SK-N-SH (cell line): ENCODE data around the gene SLC35B4. TPM values are rescaled to one million over a fixed set of nuclear protein-coding genes. Genes with fewer than 3 reads are reported as not detected.

Source experiments
- CTCF ChIA-PET: fragments of 300-600, 350-600 bp; formaldehyde crosslinking; extraction: SDS; loops from one replicate; lab custom pipeline; 2021; lab: Yijun Ruan, JAX
- POLR2A ChIA-PET: fragments of 350-600 bp; sonication (Branson Sonifier 250); formaldehyde crosslinking; extraction: SDS; loops from one replicate; lab custom pipeline; 2020; ENCODE audit warnings: antibody characterized with exemption, inconsistent platforms; lab: Yijun Ruan, JAX
- DNase-seq: peaks from one replicate; pipeline ENCODE4 v3.0.0; 2012
- H2AFZ ChIP-seq: fragments of 200-600 bp; sonication (generic); 2 replicates; pipeline ENCODE4 v1.8.1; 2016; ENCODE audit warnings: antibody characterized with exemption, mild to moderate bottlenecking, low read depth
- H3F3A ChIP-seq: fragments of 200-600 bp; sonication (generic); replicated peaks from 2 replicates; pipeline ENCODE3; 2016; ENCODE audit warnings: antibody characterized with exemption, mild to moderate bottlenecking; ENCODE audit not compliant: insufficient read depth
- H3K27ac ChIP-seq, 2 experiments: fragments of 200-500 bp in 1 of 2; fragments of 200-600 bp in 1 of 2; sonication (Bioruptor generic) in 1 of 2; sonication (generic), shearing (Covaris generic) in 1 of 2; 2 replicates each; pipeline versions ENCODE4 v1.5.1 to v1.6.1; 2014 to 2016; ENCODE audit warnings: low read depth in 2 of 2, inconsistent platforms in 1 of 2, low read length in 1 of 2, mild to moderate bottlenecking in 1 of 2, mixed read lengths in 1 of 2
- H3K27me3 ChIP-seq: fragments of 200-600 bp; sonication (generic), shearing (Covaris generic); 2 replicates; pipeline ENCODE4 v1.6.1; 2016; ENCODE audit warnings: mixed run types; ENCODE audit not compliant: insufficient read depth
- H3K36me3 ChIP-seq, 2 experiments: fragments of 200-500 bp in 1 of 2; fragments of 200-600 bp in 1 of 2; sonication (Bioruptor generic) in 1 of 2; sonication (generic) in 1 of 2; replicated peaks in 1 of 2; 2 replicates each; pipeline versions ENCODE3 to v1.5.1; 2014 to 2016; ENCODE audit warnings: low read length in 1 of 2, mild to moderate bottlenecking in 1 of 2; ENCODE audit not compliant: insufficient read depth in 2 of 2, control insufficient read depth in 1 of 2
- H3K4me1 ChIP-seq, 2 experiments: fragments of 200-500 bp in 1 of 2; fragments of 200-600 bp in 1 of 2; sonication (Bioruptor generic) in 1 of 2; sonication (generic), shearing (Covaris generic) in 1 of 2; 2 replicates each; pipeline versions ENCODE4 v1.5.1 to v1.6.1; 2014 to 2016; ENCODE audit warnings: low read depth in 1 of 2, low read length in 1 of 2, mixed run types in 1 of 2; ENCODE audit not compliant: insufficient read depth in 2 of 2, control insufficient read depth in 1 of 2
- H3K4me2 ChIP-seq: fragments of 200-600 bp; sonication (generic), shearing (Covaris generic); 2 replicates; pipeline ENCODE4 v1.6.1; 2017; ENCODE audit warnings: mixed run types
- H3K4me3 ChIP-seq, 2 experiments: fragments of 200-500 bp in 1 of 2; fragments of 200-600 bp in 1 of 2; sonication (Bioruptor generic) in 1 of 2; sonication (generic), shearing (Covaris generic) in 1 of 2; 2 replicates each; pipeline versions ENCODE4 v1.5.1 to v1.8.1; 2014 to 2016; ENCODE audit warnings: low read depth in 2 of 2, inconsistent platforms in 1 of 2, low read length in 1 of 2, mild to moderate bottlenecking in 1 of 2, mixed read lengths in 1 of 2, moderate library complexity in 1 of 2
- H3K79me2 ChIP-seq: fragments of 200-600 bp; sonication (generic); 2 replicates; pipeline ENCODE4 v1.8.1; 2017; ENCODE audit warnings: mild to moderate bottlenecking; ENCODE audit not compliant: insufficient read depth
- H3K9ac ChIP-seq: fragments of 200-600 bp; sonication (generic); 2 replicates; pipeline ENCODE4 v1.6.1; 2017; ENCODE audit warnings: mixed run types
- H3K9me2 ChIP-seq: fragments of 200-600 bp; sonication (generic); 2 replicates; pipeline ENCODE4 v1.6.1; 2017; ENCODE audit warnings: mixed run types
- H3K9me3 ChIP-seq: fragments of 200-600 bp; sonication (generic); 2 replicates; pipeline ENCODE4 v1.6.1; 2017; ENCODE audit warnings: mixed run types, mild to moderate bottlenecking, moderate library complexity
- H4K20me1 ChIP-seq: fragments of 200-600 bp; sonication (generic); 2 replicates; pipeline ENCODE4 v1.6.1; 2017; ENCODE audit warnings: mild to moderate bottlenecking, mixed run types; ENCODE audit not compliant: insufficient read depth
- EP300 ChIP-seq, 2 experiments: IDR thresholded peaks; 2 replicates each; pipeline versions ENCODE4 v1.4.0 to v1.6.1; 2012; ENCODE audit warnings: borderline replicate concordance in 1 of 2, low read depth in 1 of 2, low read length in 1 of 2
- EZH2phosphoT487 ChIP-seq: fragments of 200-600 bp; sonication (generic); IDR thresholded peaks from 2 replicates; pipeline ENCODE4 v1.6.1; 2017; ENCODE audit warnings: low read depth, mixed run types, mild to moderate bottlenecking, antibody characterized with exemption, moderate library complexity, borderline replicate concordance
- FOSL2 ChIP-seq: IDR thresholded peaks from 2 replicates; pipeline ENCODE4 v1.4.0; 2012; ENCODE audit warnings: low read depth, mild to moderate bottlenecking, moderate library complexity, borderline replicate concordance
- GABPA ChIP-seq: IDR thresholded peaks from 2 replicates; pipeline ENCODE4 v1.4.0; 2012; ENCODE audit warnings: low read depth, mild to moderate bottlenecking
- GATA2 ChIP-seq: sonication (generic); formaldehyde crosslinking; IDR thresholded peaks from 2 replicates; pipeline ENCODE4 v1.5.0; 2020; ENCODE audit warnings: mild to moderate bottlenecking, missing genetic modification reagents
- IRF3 ChIP-seq: fragments of 150-350 bp; IDR thresholded peaks from 2 replicates; pipeline ENCODE4 v1.6.1; 2016; ENCODE audit warnings: mild to moderate bottlenecking, low read depth, low read length
- MAX ChIP-seq: IDR thresholded peaks from 2 replicates; pipeline ENCODE4 v1.4.0; 2012; ENCODE audit warnings: low read depth
- MXI1 ChIP-seq: IDR thresholded peaks from 2 replicates; pipeline ENCODE4 v1.6.1; 2012; ENCODE audit warnings: mild to moderate bottlenecking, low read depth, low read length, improper control_type of control experiment
- NFIC ChIP-seq: IDR thresholded peaks from 2 replicates; pipeline ENCODE4 v1.4.0; 2012; ENCODE audit warnings: borderline replicate concordance
- NRF1 ChIP-seq: IDR thresholded peaks from 2 replicates; pipeline ENCODE4 v1.6.1; 2012; ENCODE audit warnings: low read depth, mild to moderate bottlenecking, low read length
- PBX3 ChIP-seq: IDR thresholded peaks from 2 replicates; pipeline ENCODE4; 2012
- RCOR1 ChIP-seq: fragments of 150-350 bp; IDR thresholded peaks from 2 replicates; pipeline ENCODE4 v1.6.1; 2017; ENCODE audit warnings: antibody characterized with exemption, low read length
- SIN3A ChIP-seq: IDR thresholded peaks from 2 replicates; pipeline ENCODE4 v1.6.1; 2012; ENCODE audit warnings: low read depth, mild to moderate bottlenecking, low read length, moderate library complexity, borderline replicate concordance
- SMC3 ChIP-seq: IDR thresholded peaks from 2 replicates; pipeline ENCODE4 v1.6.1; 2012; ENCODE audit warnings: low read depth, low read length, improper control_type of control experiment
- TCF12 ChIP-seq: IDR thresholded peaks from 2 replicates; pipeline ENCODE4 v1.4.0; 2012
- USF2 ChIP-seq: fragments of 150-350 bp; IDR thresholded peaks from 2 replicates; pipeline ENCODE4 v1.6.1; 2017; ENCODE audit warnings: antibody characterized with exemption, low read length, low read depth, borderline replicate concordance
- YY1 ChIP-seq: IDR thresholded peaks from 2 replicates; pipeline ENCODE4 v1.4.0; 2012; ENCODE audit warnings: low read depth, mild to moderate bottlenecking
- WGBS: methylation state at CpG from one replicate; pipeline ENCODE4 v1.1.6; 2017; ENCODE audit warnings: low lambda C conversion rate; 5-methylcytosine and 5-hydroxymethylcytosine counted together
- polyA plus RNA-seq, 3 experiments: library from polyadenylated mRNA; depleted of rRNA; stranded (reverse); fragments of >200 nt; gene quantifications; 2 replicates each; pipeline ENCODE4 v1.2.3, GENCODE V29; 2012

Gene SLC35B4
- polyA plus RNA-seq, 1 of the 3 experiments (the other 2 are of a cell fraction): 19.3 TPM

GRCh38 chr7:134337980-134338379 is 21.2 kb upstream of the SLC35B4 start:
- POLR2A ChIA-PET: interaction anchor here (1.1 kb wide), 1 partner anchor 21 kb away, joined by 4 read pairs; the partner anchor contains the start of gene SLC35B4
- H3K4me2 ChIP-seq: no peak overlapping the region
- H3K27ac ChIP-seq: no peak overlapping the region
- no peak overlapping the region for H3K9ac ChIP-seq
- no peak overlapping the region for H3K4me3 ChIP-seq
- no peaks in the 10 kb centered on the region for H3K79me2 ChIP-seq
- H4K20me1 ChIP-seq: no peaks in the 10 kb centered on the region
- TF ChIP-seq FOSL2 (no peak), EP300 (IDR thresholded peaks at IDR 0.05; ENCODE audit: borderline replicate concordance in 1 of 2, low read depth in 1 of 2, low read length in 1 of 2) (no peak), RCOR1 (no peak), USF2 (no peak), TCF12 (no peak), NFIC (no peak), SIN3A (no peak), YY1 (no peak), IRF3 (no peak), MXI1 (no peak), PBX3 (no peak), NRF1 (no peak), GABPA (no peak), MAX (no peak), GATA2 (CRISPR knock-in tag) (no peak), EZH2phosphoT487 (no peak), SMC3 (no peak)
- TF ChIP-seq, all 33 proteins: peak for 0
- no peaks in the 10 kb centered on the region for H3K36me3 ChIP-seq
- peaks cover 25% of the 10 kb centered on the region for H3K27me3 ChIP-seq
- no peaks in the 10 kb centered on the region for H3K9me2 ChIP-seq
- no peaks in the 10 kb centered on the region for H3F3A ChIP-seq
- peaks cover 0 to under 1% of the 10 kb centered on the region in 2 experiments; a peak in 2 of 4 replicates for H3K4me1 ChIP-seq
- CTCF ChIA-PET: interaction anchor here (0.6 to 2.6 kb wide), 3 partner anchors 10 to 333 kb away, joined by 3 to 17 read pairs (median 5); no protein-coding TSS in a partner anchor
- no peaks in the 10 kb centered on the region for H3K9me3 ChIP-seq
- DNase-seq: no peak
- 96% methylated on average over 1 of the region's 1 CpG for WGBS
- H2AFZ ChIP-seq: no peak overlapping the region
